ENCODE measurements around the gene RGS6. TPM values are rescaled to one million over a fixed set of nuclear protein-coding genes. Genes with fewer than 3 reads are reported as not detected.

Gene RGS6
- total RNA-seq, 1 donor from 2014 or later = not detected

DNA sequence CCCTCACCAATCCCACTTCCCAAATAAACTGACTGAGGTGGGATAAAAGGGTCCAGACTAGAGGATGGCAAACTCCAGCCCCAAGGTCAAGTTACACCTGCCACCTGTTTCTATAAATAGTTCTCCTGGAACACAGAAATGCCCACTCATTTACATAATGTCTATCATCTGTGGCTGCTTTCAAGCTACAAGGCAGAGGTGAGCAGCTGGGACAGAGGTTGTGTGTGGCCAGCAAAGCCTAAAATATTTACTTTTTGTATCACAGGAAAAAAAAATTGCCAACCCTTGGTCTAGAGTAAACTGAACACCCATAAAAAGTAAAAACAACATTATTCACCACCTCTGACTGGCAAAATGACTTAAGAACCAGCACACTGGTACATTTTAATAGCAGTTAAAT, 269.4 kb downstream of the RGS6 start:
- Histone ChIP-seq H3K27me3 (ENCODE audit: control insufficient read depth, insufficient read depth, low read length) (no peaks in the 10 kb centered on the region), H3K4me3 (ENCODE audit: low read depth, low read length) (no peak overlapping the region), H3K36me3 (ENCODE audit: control insufficient read depth, insufficient read depth, low read length) (no peaks in the 10 kb centered on the region)
- TF ChIP-seq, protein P1, sequence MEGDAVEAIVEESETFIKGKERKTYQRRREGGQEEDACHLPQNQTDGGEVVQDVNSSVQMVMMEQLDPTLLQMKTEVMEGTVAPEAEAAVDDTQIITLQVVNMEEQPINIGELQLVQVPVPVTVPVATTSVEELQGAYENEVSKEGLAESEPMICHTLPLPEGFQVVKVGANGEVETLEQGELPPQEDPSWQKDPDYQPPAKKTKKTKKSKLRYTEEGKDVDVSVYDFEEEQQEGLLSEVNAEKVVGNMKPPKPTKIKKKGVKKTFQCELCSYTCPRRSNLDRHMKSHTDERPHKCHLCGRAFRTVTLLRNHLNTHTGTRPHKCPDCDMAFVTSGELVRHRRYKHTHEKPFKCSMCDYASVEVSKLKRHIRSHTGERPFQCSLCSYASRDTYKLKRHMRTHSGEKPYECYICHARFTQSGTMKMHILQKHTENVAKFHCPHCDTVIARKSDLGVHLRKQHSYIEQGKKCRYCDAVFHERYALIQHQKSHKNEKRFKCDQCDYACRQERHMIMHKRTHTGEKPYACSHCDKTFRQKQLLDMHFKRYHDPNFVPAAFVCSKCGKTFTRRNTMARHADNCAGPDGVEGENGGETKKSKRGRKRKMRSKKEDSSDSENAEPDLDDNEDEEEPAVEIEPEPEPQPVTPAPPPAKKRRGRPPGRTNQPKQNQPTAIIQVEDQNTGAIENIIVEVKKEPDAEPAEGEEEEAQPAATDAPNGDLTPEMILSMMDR (IDR thresholded peaks at IDR 0.05; ENCODE audit: insufficient read depth, low read length, poor library complexity, severe bottlenecking) = no peak
- DNase-seq (ENCODE audit: low read depth) = no peak

DNA sequence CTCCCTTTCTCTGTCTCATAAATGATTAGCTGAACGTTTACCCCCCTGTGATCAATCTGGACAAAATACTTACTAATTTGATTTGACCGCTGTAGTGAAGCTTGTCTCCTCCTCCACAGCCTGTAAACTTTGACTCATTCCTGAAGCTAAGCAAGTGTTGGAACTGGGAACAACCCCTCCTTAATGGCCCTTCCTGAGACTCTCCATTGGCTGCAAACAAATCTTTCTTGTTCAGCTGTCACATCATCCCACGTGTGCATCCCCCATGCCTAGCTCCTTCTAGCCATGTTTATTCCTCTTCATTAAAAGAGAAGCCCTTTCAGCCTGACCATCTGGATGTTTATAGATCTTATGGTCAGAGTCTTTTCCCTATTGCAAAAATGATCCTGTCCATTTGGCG, 281.2 kb downstream of the RGS6 start:
- no peak for DNase-seq (ENCODE audit: low read depth)
- H3K4me3 ChIP-seq (ENCODE audit: low read depth, low read length) = no peak overlapping the region
- H3K27me3 ChIP-seq (ENCODE audit: control insufficient read depth, insufficient read depth, low read length) = no peaks in the 10 kb centered on the region
- H3K36me3 ChIP-seq (ENCODE audit: control insufficient read depth, insufficient read depth, low read length) = no peaks in the 10 kb centered on the region
- TF ChIP-seq, protein P1 (IDR thresholded peaks at IDR 0.05; ENCODE audit: insufficient read depth, low read length, poor library complexity, severe bottlenecking) = no peak

DNA sequence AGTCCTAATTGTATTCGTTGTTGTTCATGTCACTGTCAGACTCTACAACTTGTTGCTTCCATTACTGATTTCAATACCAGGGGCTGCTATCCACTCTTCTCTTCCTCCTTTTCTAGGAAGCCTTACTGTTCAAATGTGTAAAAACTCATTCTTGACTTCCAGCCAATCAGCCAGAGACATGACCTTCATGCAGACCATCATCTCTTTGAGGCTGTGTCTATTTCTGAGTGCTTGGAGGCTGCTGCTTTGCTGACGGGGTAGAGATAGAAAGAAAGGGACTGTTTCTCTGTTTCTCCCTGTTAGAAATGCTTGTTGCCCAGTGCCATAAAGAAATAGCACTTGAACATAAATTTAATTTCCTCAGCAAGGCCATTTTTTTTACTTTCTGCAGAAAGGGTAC, 282.9 kb downstream of the RGS6 start:
- TF ChIP-seq, protein P1 (IDR thresholded peaks at IDR 0.05; ENCODE audit: insufficient read depth, low read length, poor library complexity, severe bottlenecking) = no peak
- DNase-seq (ENCODE audit: low read depth) = no peak

DNA sequence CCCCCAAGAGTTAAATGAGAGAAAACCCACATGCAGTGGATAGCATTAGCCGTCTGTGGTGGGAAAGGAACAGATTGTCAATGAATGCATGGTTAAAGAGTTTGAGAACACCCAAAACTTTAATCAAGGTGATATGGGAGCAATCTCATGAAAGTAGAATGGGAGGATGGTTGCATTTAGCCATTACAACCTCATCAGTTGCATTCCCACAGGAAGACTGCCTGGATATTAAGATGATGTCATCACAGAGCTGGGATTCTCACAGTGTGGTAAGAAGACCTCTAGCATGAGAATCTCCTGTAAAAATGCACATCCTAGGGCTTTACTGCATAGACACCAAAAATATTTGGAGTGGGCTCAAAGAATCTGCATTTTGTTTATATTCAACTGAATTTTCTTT, 284.9 kb downstream of the RGS6 start:
- TF ChIP-seq, protein P1 (IDR thresholded peaks at IDR 0.05; ENCODE audit: insufficient read depth, low read length, poor library complexity, severe bottlenecking) = no peak
- H3K27me3 ChIP-seq (ENCODE audit: control insufficient read depth, insufficient read depth, low read length) = no peaks in the 10 kb centered on the region

More for the DNA sequence above, 282.9 kb downstream of the RGS6 start:
- no peak overlapping the region for H3K4me3 ChIP-seq (ENCODE audit: low read depth, low read length)
- H3K36me3 ChIP-seq (ENCODE audit: control insufficient read depth, insufficient read depth, low read length) = no peaks in the 10 kb centered on the region
- no peaks in the 10 kb centered on the region for H3K27me3 ChIP-seq (ENCODE audit: control insufficient read depth, insufficient read depth, low read length)

DNA sequence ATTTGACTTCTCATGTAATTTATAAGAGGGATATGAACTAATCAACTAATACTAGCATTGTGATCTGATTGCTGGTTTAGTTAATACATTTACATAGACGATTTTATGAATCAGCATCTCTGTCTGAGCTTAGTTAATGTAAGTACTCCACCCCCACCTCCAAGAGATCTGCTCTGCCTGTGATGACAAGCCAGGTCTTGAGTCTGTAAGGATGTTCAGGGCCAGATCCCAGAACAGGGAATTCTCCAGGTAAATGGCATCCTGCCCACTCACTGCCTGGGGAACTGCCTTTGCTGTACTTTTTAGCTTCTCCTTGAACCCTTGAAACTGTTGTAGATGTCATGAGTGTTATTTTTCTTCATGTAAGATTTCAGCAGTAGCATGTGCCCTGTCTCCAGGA, 289.8 kb downstream of the RGS6 start:
- DNase-seq (ENCODE audit: low read depth) = no peak
- no peaks in the 10 kb centered on the region for H3K27me3 ChIP-seq (ENCODE audit: control insufficient read depth, insufficient read depth, low read length)
- TF ChIP-seq, protein P1 (IDR thresholded peaks at IDR 0.05; ENCODE audit: insufficient read depth, low read length, poor library complexity, severe bottlenecking) = no peak
- H3K4me3 ChIP-seq (ENCODE audit: low read depth, low read length) = no peak overlapping the region
- no peaks in the 10 kb centered on the region for H3K36me3 ChIP-seq (ENCODE audit: control insufficient read depth, insufficient read depth, low read length)

More for the DNA sequence above, 284.9 kb downstream of the RGS6 start:
- Histone ChIP-seq H3K36me3 (ENCODE audit: control insufficient read depth, insufficient read depth, low read length) (no peaks in the 10 kb centered on the region), H3K4me3 (ENCODE audit: low read depth, low read length) (no peak overlapping the region)
- no peak for DNase-seq (ENCODE audit: low read depth)

DNA sequence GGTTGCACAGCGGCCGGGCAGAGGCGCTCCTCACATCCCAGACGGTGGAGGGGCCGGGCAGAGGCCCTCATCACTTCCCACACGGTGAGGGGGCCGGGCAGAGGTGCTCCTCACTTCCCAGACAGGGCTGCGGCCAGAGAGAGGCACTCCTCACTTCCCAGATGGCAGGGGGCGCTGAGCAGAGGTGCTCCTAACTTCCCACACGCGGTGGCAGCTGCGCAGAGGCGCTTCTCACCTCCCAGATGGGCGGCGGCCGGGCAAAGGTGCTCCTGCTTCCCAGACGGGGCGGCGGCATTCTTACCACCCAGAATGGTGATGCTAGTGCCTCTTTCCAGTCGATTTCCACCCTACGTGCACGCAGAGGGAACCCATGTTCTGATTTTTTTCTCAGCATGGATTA, 304.4 kb downstream of the RGS6 start:
- Histone ChIP-seq H3K27me3 (ENCODE audit: control insufficient read depth, insufficient read depth, low read length) (no peaks in the 10 kb centered on the region), H3K36me3 (ENCODE audit: control insufficient read depth, insufficient read depth, low read length) (no peaks in the 10 kb centered on the region), H3K4me3 (ENCODE audit: low read depth, low read length) (no peak overlapping the region)
- TF ChIP-seq, protein P1 (IDR thresholded peaks at IDR 0.05; ENCODE audit: insufficient read depth, low read length, poor library complexity, severe bottlenecking) = no peak
- DNase-seq (ENCODE audit: low read depth) = no peak
